ENCODE results near the gene ZNF221.
"Not testable (repeated sequence)": the region's sequence is repeated elsewhere in the genome, so short reads cannot be mapped to it uniquely, and the experiment has no call there.

The ZNF221 gene

DNA sequence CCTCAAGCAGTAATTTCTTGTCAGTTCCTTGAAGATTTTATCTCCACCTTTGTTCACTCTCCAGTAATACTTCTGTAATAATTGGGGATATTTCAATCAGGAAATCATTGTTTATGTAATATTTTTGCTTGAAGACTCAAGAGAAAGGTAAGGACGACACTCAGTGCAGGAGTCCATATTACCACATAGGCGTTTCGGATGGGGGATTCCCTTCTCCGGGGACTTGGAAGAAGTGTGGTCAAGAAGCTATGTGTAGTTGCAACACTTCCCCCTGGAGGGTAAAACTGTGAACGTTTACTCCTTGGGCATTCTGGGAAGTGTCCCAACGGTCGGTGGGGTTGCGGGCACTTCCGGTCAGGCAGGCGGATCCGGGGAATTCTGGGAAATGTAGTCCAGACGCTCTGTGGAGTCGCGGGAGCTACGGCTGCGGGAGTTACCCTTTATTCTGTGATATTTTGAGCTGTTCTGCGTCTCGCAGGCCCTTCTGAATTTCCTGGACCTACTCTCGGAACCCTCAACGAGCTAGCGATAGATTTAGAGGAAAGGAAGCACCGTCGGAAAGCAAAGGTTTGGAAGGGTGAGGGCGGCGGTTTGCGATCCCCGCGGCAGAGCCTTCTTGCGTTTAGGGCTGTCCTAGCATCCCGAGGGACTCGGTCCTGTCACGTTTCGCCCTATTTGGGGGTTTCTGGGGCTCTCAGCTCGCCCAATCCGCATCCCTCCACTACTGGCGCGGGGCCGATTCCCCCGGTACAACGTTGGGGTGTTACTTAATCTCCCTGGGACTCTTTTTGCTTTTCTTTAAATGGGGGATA, at the start of gene ZNF221:
ZNF221 (plus strand) TSS at position 395 of the 812 bp plus-strand sequence. CDS start 11,499 bp downstream, outside the sequence.
- peak; percentile 97 for ATAC-seq

DNA sequence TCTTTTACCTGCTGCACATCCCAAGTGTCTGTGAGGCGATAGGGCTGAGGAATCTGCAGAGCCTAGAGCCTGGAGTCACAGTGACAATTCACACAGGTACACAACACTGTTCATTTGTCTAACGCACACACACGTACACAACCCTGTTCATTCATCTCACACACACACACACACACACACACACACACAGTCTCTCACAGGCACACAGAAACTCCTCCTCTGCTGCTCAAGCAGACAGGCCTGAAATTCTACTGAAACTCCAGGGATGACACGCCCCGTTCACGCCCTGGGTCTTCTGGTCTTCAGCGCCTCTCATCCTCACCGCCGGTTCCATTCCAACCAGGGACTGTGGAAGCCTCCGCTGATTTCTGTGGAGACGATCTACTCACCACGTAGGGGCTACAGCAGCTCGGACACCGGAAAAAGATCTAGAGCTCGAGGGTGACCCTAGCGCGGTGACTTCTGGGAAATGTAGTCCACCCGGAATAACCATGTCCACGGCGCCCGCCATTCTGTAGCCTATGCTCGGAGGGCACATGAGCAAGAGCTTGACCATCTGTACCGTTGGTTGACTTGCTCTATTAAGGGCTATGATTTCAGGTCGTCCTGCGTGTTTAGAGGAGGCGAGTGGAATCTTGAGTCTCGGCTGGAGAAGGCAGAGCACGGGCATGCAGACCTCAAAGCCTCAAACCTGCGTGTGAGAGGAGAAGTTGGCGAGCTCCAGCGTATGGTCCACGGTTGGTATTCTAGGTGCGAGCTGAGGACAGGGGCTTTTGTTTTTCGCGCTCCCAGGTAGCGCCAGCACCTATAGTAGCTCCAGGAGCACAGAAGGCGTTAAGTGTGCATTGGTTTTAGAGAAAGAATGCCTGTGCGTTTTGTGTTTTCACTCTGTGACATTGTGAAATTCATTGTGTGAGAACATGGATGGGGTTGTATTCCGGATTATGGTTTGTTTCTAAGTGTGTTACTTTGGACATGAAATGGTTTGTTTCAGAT, 49.3 kb upstream of the ZNF221 start:
- DNase-seq (peak; percentile 74), ATAC-seq (peak; percentile 81)

More for the DNA sequence above, at the start of gene ZNF221:
- peak; percentile 73 for DNase-seq

- no peak for DNase-seq
Measured at GRCh38 chr19:43902399-43902798, 48.6 kb upstream of the ZNF221 start.

GRCh38 chr19:43905897-43906296, 45.1 kb upstream of the ZNF221 start:
- no peak for ATAC-seq
- DNase-seq = no peak

More at GRCh38 chr19:43902399-43902798, 48.6 kb upstream of the ZNF221 start:
- ATAC-seq = no peak

DNA sequence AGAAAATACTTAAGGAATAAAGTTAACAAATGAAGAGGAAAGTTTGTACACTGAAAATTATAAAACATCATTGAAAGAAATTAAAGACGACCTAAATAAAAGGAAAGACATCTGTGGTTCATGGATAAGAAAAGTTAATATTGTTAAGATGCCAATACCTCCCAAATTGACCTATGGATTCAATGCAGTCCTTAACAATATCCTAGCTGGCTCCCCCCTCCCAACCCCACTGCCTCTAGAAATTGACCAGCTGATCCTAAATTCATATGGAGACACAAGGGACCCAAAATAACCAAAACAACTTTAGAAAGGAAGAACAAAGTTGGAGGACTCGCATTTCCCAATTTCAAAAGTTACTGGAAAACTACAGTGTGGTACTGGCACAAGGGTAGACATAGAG, 44.3 kb upstream of the ZNF221 start:
- ATAC-seq = no peak
- no peak for DNase-seq

DNA sequence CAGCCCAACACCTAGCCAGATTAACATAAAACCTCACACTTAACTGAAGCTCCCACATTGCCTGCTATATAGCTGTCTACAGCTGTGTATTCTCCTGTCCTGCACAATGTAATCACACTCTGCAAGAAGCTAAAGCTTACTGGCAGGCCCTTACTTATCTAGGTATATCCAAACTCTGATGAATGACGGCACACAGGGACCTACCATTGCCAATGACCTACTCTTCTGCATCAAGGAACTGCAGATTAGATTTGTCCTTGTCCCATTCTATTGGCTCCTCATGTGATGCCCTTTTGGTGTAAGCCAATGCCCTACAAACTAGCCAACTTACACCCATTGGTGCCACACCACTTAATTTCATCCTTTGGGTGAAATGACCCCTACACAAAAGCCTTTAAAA, 42.4 kb upstream of the ZNF221 start:
- ATAC-seq (no peak), DNase-seq (no peak)

- ATAC-seq (no peak), DNase-seq (no peak)
Measured at GRCh38 chr19:43910884-43911283, 40.1 kb upstream of the ZNF221 start.

DNA sequence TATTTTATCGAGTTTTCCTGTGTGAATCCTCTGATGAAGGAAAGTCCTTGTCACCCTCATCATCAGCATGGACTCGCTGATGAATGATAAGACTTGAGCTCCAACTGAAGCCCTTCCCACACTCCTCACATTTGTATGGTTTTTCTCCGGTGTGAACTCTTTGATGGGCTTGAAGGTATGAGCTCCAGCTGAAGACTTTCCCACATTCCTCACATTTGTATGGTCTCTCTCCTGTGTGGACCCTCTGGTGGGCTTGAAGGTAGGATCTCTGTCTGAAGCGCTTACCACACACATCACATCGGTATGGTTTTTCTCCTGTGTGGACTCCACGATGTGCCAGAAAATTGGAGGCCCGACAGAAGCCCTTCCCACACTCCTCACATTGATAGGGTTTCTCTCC, 37.6 kb upstream of the ZNF221 start:
- DNase-seq (no peak), ATAC-seq (no peak)

DNA sequence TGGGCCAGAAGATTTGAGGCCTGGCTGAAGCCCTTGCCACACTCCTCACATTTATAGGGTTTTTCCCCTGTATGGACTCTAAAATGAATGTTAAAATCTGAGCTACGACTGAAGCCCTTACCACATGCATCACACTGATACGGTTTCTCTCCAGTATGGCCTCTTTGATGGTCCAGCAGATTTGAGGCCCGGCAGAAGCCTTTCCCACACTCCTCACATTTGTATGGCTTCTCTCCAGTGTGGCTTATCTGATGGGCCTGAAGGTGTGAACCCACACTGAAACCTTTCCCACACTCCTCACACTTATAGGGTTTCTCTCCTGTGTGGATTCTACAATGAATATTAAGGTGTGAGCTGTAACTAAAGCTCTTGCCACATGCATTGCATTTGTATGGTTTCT, 37.0 kb upstream of the ZNF221 start:
- ATAC-seq (no peak), DNase-seq (no peak)

DNA sequence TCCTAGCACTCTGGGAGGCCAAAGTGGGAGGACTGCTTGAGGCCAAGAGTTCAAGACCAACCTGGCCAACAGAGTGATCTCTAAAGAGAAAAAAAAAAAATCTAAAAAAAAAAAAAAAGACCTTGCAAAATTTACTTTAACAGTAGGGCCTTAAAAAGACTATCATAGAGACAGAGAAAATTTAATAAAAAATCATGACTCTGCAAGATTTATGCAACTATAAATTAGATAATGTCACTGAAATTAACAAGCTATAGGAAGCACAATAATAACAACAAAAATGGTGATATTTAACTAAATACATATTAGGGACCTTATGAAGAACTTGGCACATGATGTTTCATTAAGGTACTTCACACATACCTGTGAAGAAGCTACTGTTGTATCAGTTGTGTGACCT, 27.2 kb upstream of the ZNF221 start:
- ATAC-seq (no peak), DNase-seq (no peak)

GRCh38 chr19:43928820-43929219, 22.2 kb upstream of the ZNF221 start:
- no peak for ATAC-seq
- DNase-seq = no peak

DNA sequence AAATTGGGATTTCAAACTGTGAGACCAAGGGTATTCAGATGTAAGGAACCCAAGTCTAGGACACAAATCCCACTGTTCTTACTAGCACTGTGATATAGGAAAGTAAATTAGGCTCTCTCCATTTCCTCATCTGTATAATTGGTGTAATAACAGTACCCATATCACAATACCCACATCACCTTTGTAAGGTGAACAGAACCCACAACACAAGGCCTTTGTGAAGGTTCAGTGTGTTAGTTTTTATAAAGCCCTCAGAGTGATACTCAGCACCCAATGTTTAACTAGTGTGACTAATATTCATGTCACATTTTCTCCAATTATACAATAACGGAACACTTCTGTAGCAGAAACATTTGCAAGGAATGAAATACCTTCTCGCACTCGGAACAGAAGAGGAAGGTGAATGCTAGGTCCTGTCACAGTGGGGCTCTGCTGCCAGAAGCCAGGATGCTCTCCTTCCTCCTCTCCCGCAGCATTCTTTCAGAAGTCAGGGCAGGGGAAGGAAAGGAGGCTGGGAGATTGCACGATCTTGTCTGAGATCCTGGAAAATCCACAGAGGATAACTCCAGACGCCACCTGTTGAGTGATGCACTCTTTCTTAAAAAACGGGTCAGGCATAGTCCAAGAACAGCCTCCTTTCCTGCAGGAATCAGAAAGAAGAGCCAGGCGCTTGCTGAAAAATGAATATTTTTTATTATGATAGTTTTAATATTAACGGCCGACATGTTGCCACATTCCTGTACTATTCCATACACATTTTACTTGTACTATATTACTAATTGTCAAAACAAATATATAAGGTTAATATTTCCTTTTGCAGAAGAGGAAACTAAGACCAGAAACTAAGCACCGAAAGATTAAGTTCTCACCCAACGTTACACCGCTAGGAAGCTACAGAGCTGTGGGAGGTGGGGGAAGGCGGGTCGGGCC, 16.7 kb upstream of the ZNF221 start:
- no peak for DNase-seq

DNA sequence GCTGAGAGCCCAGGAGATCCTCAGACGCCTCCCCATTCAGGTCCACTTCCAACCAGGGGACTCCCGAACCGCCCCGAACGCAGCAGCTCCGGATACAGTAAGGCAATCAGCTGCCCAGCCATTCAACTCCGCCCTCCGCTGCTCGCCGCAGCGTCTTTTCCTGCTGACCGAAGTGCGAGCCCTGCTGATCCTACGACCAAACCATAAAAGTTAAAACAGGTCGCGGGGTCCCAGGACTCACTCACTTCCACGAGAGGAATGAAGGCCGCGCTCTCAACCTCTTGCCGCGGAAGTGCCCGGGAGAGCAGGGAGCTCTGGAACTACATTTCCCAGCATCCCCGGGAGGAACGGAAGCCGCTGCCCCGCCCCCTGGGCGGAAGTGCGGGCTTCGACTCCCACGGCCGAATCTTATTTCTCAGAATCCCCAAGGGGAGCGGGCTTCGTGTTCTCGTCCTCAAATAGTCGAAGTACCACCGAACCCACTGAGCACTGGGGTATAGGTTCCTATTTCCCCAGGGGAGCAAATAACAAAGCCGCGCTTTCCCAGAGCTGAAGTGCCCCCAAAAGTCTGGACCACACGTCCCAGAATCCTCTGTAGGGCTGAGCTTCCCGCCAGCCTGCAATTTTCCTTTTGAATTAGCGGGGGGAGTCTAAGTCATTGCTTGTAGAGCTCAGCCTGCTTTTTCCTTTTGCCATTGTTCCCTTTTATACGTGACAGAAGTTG, 15.9 kb upstream of the ZNF221 start, which contains the start of gene ZNF45:
ZNF45 (minus strand) TSS at position 298 of the 724 bp plus-strand sequence. CDS start 13,097 bp downstream, outside the sequence.
- peak; percentile 89 for DNase-seq
- ATAC-seq = peak; percentile 97

More for the DNA sequence above, 16.7 kb upstream of the ZNF221 start:
- ATAC-seq = no peak

DNA sequence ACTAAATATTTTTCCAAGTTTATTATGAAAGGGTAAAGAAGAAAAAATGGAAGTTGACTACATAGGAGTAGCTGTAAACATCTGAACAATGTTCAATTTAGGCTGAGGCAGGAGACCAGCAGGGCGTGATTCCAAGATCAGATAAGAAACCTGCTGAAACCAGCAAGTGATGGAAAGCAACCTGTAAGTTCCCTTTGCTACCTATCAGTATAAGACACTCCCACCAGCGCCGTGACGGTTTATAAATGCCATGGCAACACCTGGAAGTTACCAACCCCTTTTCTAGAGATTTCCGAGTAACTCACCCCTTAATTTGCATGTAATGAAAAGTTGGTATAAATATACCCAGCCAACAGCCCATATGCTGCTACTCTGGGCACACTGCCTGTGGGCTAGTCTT, 14.8 kb upstream of the ZNF221 start:
- no peak for ATAC-seq
- no peak for DNase-seq

GRCh38 chr19:43939557-43940260, 11.3 kb upstream of the ZNF221 start:
- no peak for ATAC-seq
- no peak for DNase-seq

- no peak for DNase-seq
- no peak for ATAC-seq
Measured at GRCh38 chr19:43940719-43941118, 10.3 kb upstream of the ZNF221 start.

- ATAC-seq (no peak), DNase-seq (no peak)
Measured at GRCh38 chr19:43941209-43941608, 9.8 kb upstream of the ZNF221 start.

GRCh38 chr19:43947412-43947811, 3.6 kb upstream of the ZNF221 start:
- DNase-seq, ATAC-seq: not testable (repeated sequence)

- not testable (repeated sequence) for DNase-seq, ATAC-seq
Measured at GRCh38 chr19:43949803-43950202, 1.2 kb upstream of the ZNF221 start.

DNA sequence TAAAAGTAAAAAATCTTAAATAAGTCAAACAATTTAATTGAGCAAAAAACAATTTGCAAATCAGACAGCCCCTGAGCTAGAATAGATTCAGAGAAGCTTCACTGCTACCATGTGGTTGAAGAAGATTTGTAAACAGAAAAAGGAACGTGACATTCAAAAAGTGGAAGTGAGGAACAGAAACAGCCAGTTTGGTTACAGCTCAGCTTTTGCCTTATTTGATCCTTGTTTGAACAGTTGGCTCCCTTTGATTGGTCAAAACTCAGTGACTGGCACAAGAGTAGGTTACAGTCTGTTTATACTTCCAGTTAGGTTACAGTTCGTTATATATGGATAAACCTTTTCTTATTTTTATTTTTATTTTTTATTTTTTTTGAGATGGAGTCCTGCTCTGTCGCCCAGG, 5.8 kb downstream of the ZNF221 start:
- ATAC-seq = no peak

More for the DNA sequence above, 5.8 kb downstream of the ZNF221 start:
- DNase-seq = no peak
